Measurements from ENCODE around the gene RHBDL1. TPM values are rescaled to one million over a fixed set of nuclear protein-coding genes. Genes with fewer than 3 reads are reported as not detected.

The RHBDL1 gene
- total RNA-seq, 2 experiments from 2014 or later: 0.49 to 0.72 TPM

DNA sequence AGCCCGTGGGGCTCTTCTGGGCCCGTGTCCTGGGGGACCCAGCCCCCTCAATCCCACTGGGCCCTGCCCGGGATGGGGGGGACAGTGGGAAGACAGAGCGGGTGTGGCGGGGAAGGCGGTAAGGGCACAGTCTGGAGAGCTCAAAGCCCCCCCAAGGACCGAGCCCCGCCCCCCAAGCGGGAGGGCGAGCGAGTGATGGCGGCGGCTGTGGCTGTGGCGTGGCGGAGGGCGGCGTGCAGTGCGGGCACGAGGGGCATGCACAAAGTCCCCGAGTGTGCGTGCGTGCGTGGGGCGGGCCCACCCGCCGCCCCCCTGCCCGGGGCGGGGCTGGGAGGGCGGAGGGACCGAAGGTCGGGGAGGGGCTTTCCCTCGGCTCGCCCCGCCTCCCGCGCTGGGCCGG is 18.3 kb downstream of the RHBDL1 start:
- H3K4me1 Mint-ChIP-seq: peaks cover 10% of the 10 kb centered on the region
- no peak overlapping the region for H3K27ac Mint-ChIP-seq
- DNase-seq: no peak
- H3K36me3 Mint-ChIP-seq: no peaks in the 10 kb centered on the region
- peak overlapping the region; percentile 22 for H3K4me3 Mint-ChIP-seq
- no peaks in the 10 kb centered on the region for H3K9me3 Mint-ChIP-seq
- H3K27me3 Mint-ChIP-seq: peaks cover 5% of the 10 kb centered on the region

DNA sequence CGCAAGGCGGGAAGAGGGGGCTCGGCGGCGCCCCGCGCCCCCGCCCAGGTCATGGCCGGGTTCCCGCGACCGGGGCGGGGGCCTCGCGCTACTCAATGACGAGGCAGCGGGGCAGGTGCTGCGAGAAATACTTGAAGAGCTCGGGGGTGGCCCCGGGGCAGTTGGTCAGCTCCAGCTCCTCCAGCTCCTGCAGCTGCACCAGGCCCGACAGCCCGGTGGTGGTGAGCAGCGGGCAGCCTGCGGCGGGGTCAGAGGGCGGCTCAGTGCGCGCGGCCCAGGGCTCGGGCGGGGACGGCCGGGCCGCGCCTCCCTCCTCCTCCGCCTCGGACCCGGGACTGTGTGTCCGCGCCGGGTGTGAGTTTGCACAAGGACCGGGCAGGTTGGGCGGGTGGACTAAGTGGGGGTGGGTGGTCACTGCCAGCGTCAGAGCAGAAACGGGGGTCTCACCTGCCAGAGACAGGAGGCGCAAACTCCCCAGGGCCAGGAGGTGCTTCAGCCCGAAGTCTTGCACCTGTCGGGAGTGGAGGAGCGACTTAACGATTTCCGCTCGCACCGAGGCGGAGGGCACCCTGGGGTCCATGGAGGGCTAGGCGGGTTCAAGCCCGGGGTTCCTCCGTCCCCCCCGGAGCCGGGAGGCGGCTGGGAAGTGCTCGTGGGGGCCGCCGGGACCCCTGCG is 18.9 kb downstream of the RHBDL1 start:
- DNase-seq: no peak
- Mint-ChIP-seq H3K27ac (no peak overlapping the region), H3K4me3 (peak overlapping the region; percentile 63), H3K27me3 (peaks cover 5% of the 10 kb centered on the region), H3K9me3 (no peaks in the 10 kb centered on the region), H3K36me3 (no peaks in the 10 kb centered on the region), H3K4me1 (peaks cover 7% of the 10 kb centered on the region)

DNA sequence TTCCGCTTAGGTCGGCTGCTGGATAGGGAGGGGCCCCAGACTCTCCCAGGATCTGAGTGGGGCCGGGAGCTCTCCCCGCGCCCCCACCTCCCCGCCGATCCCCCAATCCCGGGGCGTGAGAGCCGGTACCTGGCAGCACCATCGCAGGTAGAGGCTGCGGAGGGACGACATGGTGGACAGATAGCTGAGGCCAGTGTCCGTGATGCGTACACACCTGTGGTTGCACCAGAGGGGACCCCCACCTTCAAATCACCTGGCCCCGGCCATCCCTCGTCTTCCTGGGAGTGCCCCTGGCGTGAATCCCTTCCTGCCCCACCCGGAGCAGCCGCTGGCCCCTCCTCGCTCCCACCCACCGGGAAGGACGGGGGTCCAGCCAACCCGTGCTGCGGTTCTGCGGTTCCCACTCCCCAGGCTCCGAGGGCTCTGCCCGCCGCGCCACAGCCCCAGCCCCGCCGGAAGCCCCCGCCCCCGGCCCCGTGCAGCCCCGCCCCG is 19.4 kb downstream of the RHBDL1 start:
- Mint-ChIP-seq H3K36me3 (no peaks in the 10 kb centered on the region), H3K27me3 (peaks cover 5% of the 10 kb centered on the region), H3K27ac (no peak overlapping the region), H3K9me3 (no peaks in the 10 kb centered on the region), H3K4me3 (no peak overlapping the region), H3K4me1 (peaks cover 5% of the 10 kb centered on the region)
- DNase-seq: no peak

DNA sequence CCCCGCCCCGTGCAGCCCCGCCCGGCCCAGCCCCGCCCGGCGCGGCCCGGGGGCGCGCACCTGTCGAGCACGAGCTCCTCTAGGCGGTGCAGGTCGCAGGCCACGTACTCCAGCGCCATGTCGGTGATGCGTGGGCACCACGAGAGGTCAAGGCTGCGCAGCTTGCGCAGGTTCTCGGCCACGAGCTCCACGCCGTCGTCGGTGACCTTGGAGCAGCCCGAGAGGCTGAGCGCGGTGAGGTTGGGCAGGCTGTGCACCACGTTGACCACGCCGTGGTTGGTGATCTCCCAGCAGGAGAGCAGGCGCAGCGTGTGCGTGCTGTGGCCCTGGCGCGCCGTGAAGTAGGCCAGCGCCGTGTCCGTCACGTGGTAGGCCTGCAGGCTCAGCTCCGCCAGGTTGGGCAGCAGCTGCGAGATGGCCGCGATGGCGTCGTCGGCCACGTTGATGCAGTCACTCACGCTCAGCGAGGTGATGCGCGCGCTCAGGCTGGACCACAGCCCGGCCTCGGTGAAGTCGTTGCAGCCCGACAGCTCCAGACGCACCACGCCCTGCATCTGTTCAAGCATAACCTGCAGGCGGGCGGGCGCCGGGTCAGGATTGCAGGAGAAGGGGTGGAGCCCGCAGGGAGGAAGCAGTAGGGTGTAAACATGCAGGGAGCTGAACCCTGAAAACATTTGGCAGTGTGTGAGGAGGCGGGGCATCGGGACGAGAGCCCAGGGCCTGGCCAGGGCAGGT is 20.1 kb downstream of the RHBDL1 start:
- peak; percentile 74 for DNase-seq
- peak overlapping the region; percentile 65 for H3K27ac Mint-ChIP-seq
- no peaks in the 10 kb centered on the region for H3K36me3 Mint-ChIP-seq
- no peaks in the 10 kb centered on the region for H3K9me3 Mint-ChIP-seq
- H3K27me3 Mint-ChIP-seq: peaks cover 5% of the 10 kb centered on the region
- peaks cover 5% of the 10 kb centered on the region for H3K4me1 Mint-ChIP-seq
- H3K4me3 Mint-ChIP-seq: peak overlapping the region; percentile 74

DNA sequence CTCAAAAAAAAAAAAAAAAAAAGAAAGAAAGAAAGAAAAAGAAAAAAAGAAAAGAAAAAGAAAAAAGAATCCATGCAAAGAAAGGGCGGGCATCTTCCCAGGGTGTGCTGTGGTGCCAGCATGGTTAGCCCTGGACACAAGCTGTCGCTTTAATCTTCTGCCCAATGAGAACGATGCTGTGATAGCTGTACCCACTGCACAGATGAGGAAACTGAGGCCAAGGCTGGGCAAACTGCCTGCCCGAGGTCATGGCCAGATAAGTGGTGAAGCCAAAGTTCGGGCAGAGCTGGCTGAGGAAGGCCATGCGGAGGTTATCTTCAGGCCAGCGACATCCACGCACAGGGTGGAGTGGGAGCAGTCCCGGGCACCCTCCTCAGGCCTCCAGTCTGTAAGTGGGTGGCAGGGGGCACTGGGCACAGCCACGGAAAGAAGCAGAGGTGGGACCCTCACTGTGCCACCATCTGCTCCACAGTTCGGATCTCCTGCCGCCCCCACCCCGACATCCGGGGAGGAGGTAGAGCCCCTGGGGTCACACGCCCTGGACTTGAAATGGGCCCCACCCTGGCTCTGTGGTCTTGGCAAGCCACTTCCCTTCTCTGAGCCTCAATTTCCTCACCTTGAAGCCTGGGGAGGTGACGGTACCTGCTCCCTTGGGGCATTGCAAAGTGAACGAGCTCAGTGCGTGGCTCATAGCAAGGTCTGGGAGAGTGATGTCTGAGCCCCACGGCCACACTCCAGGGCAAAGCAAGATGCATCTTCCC is 23.6 kb downstream of the RHBDL1 start:
- Mint-ChIP-seq H3K27ac (no peak overlapping the region), H3K4me1 (peaks cover 5% of the 10 kb centered on the region), H3K4me3 (no peak overlapping the region), H3K9me3 (no peaks in the 10 kb centered on the region), H3K27me3 (peaks cover 27% of the 10 kb centered on the region), H3K36me3 (no peaks in the 10 kb centered on the region)
- no peak for DNase-seq

DNA sequence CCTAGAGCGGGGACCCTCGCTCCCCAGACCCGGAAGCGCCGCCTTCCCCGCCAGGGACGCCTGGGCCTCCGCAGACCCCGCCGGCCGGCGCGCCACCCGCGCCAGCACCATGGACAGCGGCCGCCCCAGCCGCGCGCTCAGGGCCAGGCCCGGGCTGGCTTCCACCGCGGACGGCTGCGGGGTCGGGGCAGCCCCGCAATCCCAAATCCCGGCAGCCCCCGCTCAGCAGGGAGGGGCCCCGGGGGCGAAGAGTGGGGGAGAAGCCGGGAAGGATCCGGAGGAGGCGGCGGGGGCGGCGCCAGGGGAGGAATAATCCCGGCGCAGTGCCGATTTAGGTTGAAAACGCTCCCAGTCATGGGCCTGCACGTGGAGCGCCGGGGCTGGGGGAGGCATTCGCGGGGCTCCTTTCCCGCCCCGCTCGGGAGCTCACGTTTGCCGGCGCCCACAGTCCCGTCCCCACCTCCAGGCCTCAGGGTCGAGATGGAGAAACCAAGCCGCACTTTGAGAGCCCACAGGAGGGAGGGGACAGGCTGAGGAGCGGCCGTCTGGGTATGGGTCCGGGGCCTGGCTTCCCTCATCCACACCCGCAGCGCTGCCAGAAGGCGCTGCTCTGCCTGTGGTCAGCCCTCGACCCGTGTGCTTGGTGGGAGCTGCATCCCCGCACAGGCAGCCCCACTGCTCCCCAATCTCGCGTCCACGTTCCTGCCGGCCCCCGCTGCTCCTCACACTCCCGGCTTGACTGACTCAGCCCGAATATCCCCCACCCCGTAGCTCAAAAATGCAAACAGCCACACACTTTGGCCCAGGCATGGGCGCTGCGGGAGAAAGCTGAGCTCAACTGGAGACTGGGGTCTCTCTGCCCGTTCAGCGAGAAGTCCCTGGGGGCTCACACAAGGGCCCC is 25.5 kb downstream of the RHBDL1 start:
- Mint-ChIP-seq H3K4me3 (no peak overlapping the region), H3K27ac (no peak overlapping the region), H3K4me1 (peaks cover 3% of the 10 kb centered on the region), H3K27me3 (peaks cover 33% of the 10 kb centered on the region), H3K36me3 (no peaks in the 10 kb centered on the region), H3K9me3 (no peaks in the 10 kb centered on the region)
- DNase-seq: peak; percentile 66

DNA sequence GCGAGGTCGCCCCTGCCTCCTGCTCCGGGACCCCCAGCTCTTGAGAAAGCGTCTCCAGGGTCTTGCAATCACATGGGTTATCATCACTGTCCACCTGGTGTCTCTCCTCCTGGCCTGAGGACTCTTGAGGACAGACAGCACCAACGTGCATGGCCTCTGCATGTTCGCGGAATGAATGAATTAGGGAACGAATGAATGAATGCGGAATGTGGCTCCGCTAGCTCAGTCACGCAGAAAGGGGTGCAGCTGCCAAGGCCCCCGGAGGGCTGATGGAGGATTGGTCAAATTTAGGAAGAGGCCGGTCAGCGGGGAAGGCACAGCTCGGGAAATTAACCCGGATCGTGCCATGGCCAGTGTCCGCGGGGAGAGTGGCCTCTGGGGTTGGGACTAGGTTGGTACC is 26.9 kb downstream of the RHBDL1 start:
- Mint-ChIP-seq H3K27me3 (peaks cover 46% of the 10 kb centered on the region), H3K36me3 (no peaks in the 10 kb centered on the region), H3K4me3 (no peak overlapping the region), H3K4me1 (peaks cover 4% of the 10 kb centered on the region), H3K9me3 (no peaks in the 10 kb centered on the region), H3K27ac (no peak overlapping the region)
- DNase-seq: no peak

DNA sequence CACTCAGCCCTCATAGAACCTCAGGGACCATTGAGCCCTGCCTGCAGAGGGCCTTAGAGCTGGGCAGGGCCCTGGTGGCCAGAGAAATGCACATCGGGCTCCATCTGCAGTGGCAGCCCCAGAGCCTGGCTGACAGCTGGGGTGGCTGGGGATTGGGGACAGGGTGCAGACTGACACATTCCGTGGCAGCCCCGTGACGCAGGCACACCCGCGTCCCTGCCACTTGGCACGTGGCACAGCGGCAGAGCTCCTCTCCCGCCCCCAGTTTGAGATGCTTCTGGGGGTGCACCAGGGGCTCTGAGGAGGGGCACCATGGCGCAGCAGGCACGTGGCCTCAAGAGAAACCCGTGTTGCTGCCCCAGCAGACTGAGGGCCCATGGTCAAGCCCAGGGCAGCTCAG is 27.9 kb downstream of the RHBDL1 start:
- DNase-seq: no peak
- H3K27ac Mint-ChIP-seq: no peak overlapping the region
- H3K9me3 Mint-ChIP-seq: no peaks in the 10 kb centered on the region
- H3K36me3 Mint-ChIP-seq: no peaks in the 10 kb centered on the region
- peaks cover 56% of the 10 kb centered on the region for H3K27me3 Mint-ChIP-seq
- H3K4me1 Mint-ChIP-seq: peaks cover 4% of the 10 kb centered on the region
- no peak overlapping the region for H3K4me3 Mint-ChIP-seq

DNA sequence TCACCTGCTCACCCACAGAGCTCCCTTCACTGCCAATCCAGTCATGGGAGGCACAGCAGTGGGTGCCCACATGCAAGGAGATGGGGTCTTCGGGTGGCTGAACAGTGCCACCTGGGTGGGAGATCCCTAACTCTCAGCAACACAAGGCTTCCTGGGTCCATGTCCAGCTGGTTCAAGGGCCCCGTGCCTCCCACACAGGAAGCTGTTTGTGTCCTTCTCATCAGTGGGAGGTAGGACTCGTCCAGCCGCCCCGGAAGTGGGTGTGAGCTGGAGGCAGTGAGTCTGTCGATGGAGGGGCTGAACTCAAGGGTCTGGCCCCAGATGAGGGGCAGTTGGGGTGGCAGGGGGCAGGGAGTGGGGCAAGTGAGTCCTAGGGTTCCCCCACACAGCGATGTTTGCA is 28.6 kb downstream of the RHBDL1 start:
- DNase-seq: no peak
- peaks cover 63% of the 10 kb centered on the region for H3K27me3 Mint-ChIP-seq
- no peak overlapping the region for H3K27ac Mint-ChIP-seq

DNA sequence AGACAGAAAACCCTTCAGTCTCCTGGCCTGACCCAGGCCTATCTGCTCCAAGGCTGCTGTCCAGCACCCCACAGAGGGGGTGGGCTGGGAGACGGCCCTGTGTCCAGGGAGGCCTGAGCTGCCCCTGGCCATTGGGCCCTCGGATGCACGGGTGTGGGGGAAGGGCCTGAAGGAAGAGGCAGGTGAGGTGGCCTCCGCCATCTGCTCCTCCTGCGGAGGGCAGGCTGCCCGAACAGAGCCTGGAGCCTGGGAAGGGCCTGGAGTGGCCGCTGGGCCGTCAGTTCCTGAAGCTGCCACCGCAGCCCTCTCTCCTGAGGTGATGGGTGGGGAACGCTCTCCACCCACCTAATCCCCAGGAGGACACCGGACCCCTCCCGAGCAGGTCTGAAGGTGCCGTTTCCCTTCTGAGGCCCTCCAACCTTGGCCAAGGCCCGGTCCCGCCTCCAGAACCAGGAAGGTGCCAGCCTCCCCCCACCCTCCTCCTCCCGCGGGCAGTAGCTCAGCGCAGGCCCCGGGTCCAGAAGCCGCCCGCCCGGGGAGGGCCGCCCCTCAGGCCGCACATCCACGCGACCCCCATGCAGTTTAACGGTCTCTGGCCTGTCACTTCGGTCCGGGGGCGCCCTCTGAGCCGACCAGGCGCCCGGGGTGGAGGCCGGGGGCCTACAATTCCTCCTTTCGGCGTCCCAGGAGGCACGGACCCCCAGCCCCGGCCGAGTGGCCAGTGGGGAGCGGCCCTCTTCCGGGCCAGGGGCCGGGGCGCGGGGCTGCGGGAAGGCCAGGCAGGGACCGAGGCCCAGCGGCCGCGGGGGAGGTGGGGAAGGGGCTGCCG is 29.3 kb downstream of the RHBDL1 start:
- Mint-ChIP-seq H3K27me3 (peaks cover 70% of the 10 kb centered on the region), H3K27ac (no peak overlapping the region), H3K4me3 (no peak overlapping the region)

More for the DNA sequence above, 28.6 kb downstream of the RHBDL1 start:
- Mint-ChIP-seq H3K4me3 (no peak overlapping the region), H3K4me1 (peaks cover 4% of the 10 kb centered on the region), H3K9me3 (no peaks in the 10 kb centered on the region), H3K36me3 (no peaks in the 10 kb centered on the region)

DNA sequence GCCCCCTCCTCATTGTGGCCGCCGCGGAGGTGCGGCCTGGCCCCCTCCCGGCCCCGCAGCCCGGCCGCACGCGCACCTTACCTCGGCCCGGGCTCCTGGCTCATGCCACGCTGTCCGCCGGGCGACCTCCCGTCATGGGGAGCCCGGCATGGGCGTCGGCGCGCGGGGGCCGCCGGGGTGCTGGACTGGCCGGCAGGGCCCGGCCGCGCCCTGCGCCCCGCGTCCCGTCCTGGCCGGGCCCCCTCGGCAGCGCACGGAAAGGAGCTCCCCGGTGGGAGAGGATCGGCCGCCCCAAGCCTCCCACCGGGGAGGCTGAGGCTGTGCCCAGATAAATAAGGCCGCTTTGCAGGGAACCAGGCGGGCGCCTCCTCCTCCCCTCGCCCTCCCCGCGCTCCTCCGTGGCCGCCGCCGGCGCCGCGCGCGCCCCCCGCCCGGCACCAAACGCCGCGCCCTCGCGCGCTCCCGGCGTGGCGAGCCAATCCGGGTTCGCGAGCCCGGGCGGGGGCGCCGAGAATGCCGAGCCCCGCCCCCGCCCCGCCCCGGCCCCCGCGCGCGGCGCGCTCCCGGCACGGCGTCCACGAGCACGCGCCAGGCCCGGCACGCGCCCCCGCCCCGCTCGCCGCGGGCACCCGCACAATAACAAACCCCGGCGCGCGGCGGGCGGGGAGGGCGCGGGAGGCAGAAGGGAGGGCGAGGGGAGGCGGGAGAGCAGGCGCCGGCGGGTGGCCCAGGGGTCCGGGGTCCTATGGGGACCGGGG is 30.1 kb downstream of the RHBDL1 start, which contains the start of gene FBXL16:
Gene FBXL16 (minus strand): TSS at position 371 of the 758 bp plus-strand sequence. CDS start 8,396 bp downstream, outside the sequence.
- Mint-ChIP-seq H3K4me1 (peaks cover 2% of the 10 kb centered on the region), H3K27me3 (peaks cover 78% of the 10 kb centered on the region), H3K27ac (no peak within 1 kb of the TSS), H3K4me3 (no peak within 1 kb of the TSS), H3K36me3 (no peaks in the 10 kb centered on the region), H3K9me3 (no peaks in the 10 kb centered on the region)
- no peak for DNase-seq

More for the DNA sequence above, 29.3 kb downstream of the RHBDL1 start:
- H3K9me3 Mint-ChIP-seq: no peaks in the 10 kb centered on the region
- H3K4me1 Mint-ChIP-seq: peaks cover 2% of the 10 kb centered on the region
- H3K36me3 Mint-ChIP-seq: no peaks in the 10 kb centered on the region
- DNase-seq: no peak

DNA sequence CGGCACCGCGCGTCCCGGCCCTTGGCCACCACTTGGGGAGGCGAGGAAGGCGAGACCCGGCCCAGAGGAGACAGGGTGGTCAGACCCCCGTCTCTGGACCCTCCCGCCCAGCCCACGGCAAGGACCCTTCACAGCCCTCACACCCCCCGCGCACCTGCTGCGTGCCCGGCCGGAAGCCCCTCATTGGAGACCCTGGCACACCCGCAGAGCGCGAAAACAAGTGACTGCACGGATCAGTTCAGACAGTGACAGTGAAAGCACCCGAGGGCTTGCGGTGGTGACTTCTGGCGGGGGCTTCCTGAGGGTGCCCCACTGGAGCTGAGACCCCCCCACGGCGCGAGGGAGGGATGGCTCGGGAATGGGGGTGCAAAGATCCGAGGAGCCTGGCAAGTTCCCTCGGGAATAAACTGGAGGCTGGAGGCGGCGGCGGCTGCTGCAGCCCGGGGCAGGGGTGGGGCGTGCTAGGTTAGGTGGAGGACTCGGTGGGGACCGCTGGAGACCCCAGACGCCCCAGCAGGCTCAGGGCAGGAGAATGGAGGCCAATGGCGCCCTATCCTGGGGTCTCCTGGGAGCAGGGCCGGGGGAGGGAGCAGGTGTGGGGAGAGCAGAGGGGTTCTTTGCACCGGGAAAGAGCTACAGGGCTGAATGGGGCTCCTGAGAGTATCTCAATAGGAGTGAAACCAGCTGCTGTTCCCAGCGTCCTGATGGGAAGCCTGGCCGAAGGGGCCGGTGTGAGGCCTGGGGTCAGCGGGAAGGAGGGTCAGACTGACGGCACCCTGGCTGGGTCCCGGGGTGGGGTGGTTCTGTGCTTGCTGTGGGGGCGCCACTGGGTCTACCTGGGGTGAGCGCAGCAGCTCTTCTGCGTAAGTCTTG is 31.0 kb downstream of the RHBDL1 start:
- H3K27ac Mint-ChIP-seq: no peak overlapping the region
- peaks cover 80% of the 10 kb centered on the region for H3K27me3 Mint-ChIP-seq
- H3K36me3 Mint-ChIP-seq: no peaks in the 10 kb centered on the region
- no peak for DNase-seq
- peaks cover 2% of the 10 kb centered on the region for H3K4me1 Mint-ChIP-seq
- no peak overlapping the region for H3K4me3 Mint-ChIP-seq
- no peaks in the 10 kb centered on the region for H3K9me3 Mint-ChIP-seq

All from activated naive CD8-positive, alpha-beta T cell treated with anti-CD3 and anti-CD28 coated beads for 36 hours (primary cell).